Stimulated activated CD4-positive, alpha-beta T cell treated with anti-CD3 and anti-CD28 coated beads, Interleukin-12 subunit alpha, Interleukin-12 subunit beta, amount 100 ng/mL, for 24 hours (primary cell): Measurements from ENCODE around the gene TBCD.

Experiments used
- DNase-seq, 2 experiments: peaks; one replicate each; pipeline ENCODE4 v3.0.0-alpha.2; 2020; ENCODE audit warnings: low read depth in 2 of 2

The TBCD gene

GRCh38 chr17:82790391-82790790 lies 38.5 kb downstream of the TBCD start:
- DNase-seq, result no peak

- no peak for DNase-seq
These were observed 39.7 kb downstream of the TBCD start for GRCh38 chr17:82791532-82791931.

- DNase-seq, result no peak
These were observed 42.2 kb downstream of the TBCD start for GRCh38 chr17:82793974-82794630.

- no peak for DNase-seq
These were observed 43.1 kb downstream of the TBCD start for GRCh38 chr17:82794781-82795482.

GRCh38 chr17:82795615-82796014 lies 43.8 kb downstream of the TBCD start:
- DNase-seq, result no peak

- DNase-seq, result no peak
These were observed 45.2 kb downstream of the TBCD start for GRCh38 chr17:82797061-82797460.

- DNase-seq, result no peak
These were observed 46.9 kb downstream of the TBCD start for GRCh38 chr17:82798752-82799151.

- no peak for DNase-seq
These were observed 47.7 kb downstream of the TBCD start for GRCh38 chr17:82799591-82799990.

GRCh38 chr17:82800885-82801284 lies 49.0 kb downstream of the TBCD start:
- no peak for DNase-seq

GRCh38 chr17:82801377-82801970 lies 49.6 kb downstream of the TBCD start:
- DNase-seq, result no peak

- DNase-seq, result no peak
These were observed 50.4 kb downstream of the TBCD start for GRCh38 chr17:82802075-82802780.

GRCh38 chr17:82803185-82803584 lies 51.3 kb downstream of the TBCD start:
- DNase-seq, result no peak

- no peak for DNase-seq
These were observed 51.7 kb downstream of the TBCD start for GRCh38 chr17:82803606-82804005.

- no peak for DNase-seq
These were observed 52.8 kb downstream of the TBCD start for GRCh38 chr17:82804442-82805191.

- no peak for DNase-seq
These were observed 53.4 kb downstream of the TBCD start for GRCh38 chr17:82805254-82805653.

GRCh38 chr17:82805823-82806222 lies 54.0 kb downstream of the TBCD start:
- DNase-seq, result no peak

- DNase-seq, result no peak
These were observed 54.8 kb downstream of the TBCD start for GRCh38 chr17:82806645-82807044.

GRCh38 chr17:82807101-82807500 lies 55.2 kb downstream of the TBCD start:
- no peak for DNase-seq

- no peak for DNase-seq
These were observed 55.7 kb downstream of the TBCD start for GRCh38 chr17:82807562-82807961.

- no peak for DNase-seq
These were observed 56.1 kb downstream of the TBCD start for GRCh38 chr17:82808006-82808405.

GRCh38 chr17:82808921-82809905 lies 57.3 kb downstream of the TBCD start:
- DNase-seq, result no peak
